Keratinocyte (primary cell): ENCODE data around the gene LPAR5.

Experiments
- CTCF ChIP-seq, 3 experiments: IDR thresholded peaks in 1 of 3; conservative IDR thresholded peaks in 1 of 3; optimal IDR thresholded peaks in 1 of 3; 2 replicates in 2 of 3; 3 replicates in 1 of 3; pipeline versions ENCODE3 to v1.5.1; 2011; ENCODE audit warnings: low read length in 3 of 3, mild to moderate bottlenecking in 3 of 3, moderate library complexity in 2 of 3, control low read depth in 1 of 3, inconsistent platforms in 1 of 3; ENCODE audit not compliant: insufficient read depth in 2 of 3; ENCODE audit errors: extremely low read depth in 1 of 3
- EZH2 ChIP-seq: IDR thresholded peaks from one replicate; pipeline ENCODE4 v1.6.1; 2012; ENCODE audit warnings: inconsistent platforms, mild to moderate bottlenecking, low read length, moderate library complexity

DNA sequence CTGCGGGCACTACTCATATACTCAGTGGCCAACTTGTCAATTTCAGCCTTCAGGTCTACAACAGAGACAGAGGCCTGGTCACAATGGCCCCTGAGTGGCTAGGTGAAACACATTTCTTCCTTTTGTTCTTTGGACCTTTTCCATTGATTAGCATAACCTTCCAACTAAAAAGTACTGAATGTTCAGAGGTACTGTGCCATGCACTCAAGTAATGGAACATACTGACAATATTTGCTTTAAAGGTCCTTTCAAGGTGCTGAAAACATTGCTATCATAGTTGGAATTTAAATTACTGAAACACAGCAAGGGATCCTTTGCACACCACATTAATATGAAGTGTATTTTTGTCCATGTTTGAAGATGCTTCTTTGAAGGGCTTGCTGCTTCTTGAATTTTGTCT is 17.6 kb upstream of the LPAR5 start:
- TF ChIP-seq CTCF (optimal IDR thresholded peaks at IDR 0.05 in 1 of 3, IDR thresholded peaks at IDR 0.05 in 1 of 3, conservative IDR thresholded peaks at IDR 0.05 in 1 of 3; ENCODE audit: extremely low read depth in 1 of 3, insufficient read depth in 2 of 3, low read length in 3 of 3), result no peak
- TF ChIP-seq EZH2, result no peak
